ENCODE measurements around the gene FAM20C.

FAM20C gene

DNA sequence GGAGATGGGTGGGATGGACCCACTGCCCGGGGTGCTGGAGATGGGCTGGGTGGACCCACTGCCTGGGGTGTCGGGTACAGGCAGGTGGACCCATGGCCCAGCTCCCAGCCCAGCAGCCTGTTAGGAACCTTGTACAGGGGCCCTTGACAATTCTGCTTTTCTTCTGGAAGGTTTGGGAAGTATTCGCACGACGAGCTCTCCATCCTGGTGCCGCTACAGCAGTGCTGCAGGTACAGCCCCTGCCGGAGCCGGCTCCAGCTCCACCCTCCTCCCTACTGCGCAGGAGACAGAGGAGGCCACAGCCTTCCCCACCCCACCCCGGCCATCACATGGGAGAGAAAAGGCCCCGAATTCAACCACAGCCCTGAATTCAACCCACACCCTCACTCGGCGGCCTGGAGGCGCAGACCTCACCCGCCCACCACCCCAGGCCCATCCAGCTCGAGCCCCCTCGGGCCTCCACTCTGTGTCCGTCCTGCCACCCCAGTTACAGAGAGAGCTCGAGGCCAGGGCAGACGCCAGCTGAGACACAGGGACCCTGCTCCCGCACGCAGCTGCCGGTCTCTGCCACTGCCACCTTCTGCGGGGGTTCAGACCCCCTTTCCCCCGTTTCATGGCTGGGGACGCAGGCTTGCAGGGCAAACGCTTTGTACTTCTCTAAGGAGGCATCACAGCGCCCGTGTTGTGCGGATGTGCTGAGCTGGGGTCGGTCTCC lies 66.3 kb downstream of the FAM20C start:
- H4K8ac ChIP-seq (ENCODE audit: low read length) = no peak overlapping the region
- no peak overlapping the region for H3K4me2 ChIP-seq (ENCODE audit: low read length, poor library complexity, severe bottlenecking)
- no peak overlapping the region for H2AK5ac ChIP-seq (ENCODE audit: low read length, severe bottlenecking)
- H3K18ac ChIP-seq (ENCODE audit: low read depth in 1 of 2, low read length in 2 of 2) = no peak overlapping the region
- H2BK15ac ChIP-seq (ENCODE audit: low read depth, poor library complexity, severe bottlenecking) = no peak overlapping the region
- peaks cover 2% of the 10 kb centered on the region for H3K79me1 ChIP-seq (replicated peaks; ENCODE audit: low read length, poor library complexity, severe bottlenecking)
- WGBS = 94% methylated on average over 31 of the region's 31 CpGs
- no peak overlapping the region for H2BK5ac ChIP-seq (ENCODE audit: low read depth, low read length, poor library complexity, severe bottlenecking)
- no peak for DNase-seq
- H3K9ac ChIP-seq (ENCODE audit: low read length) = no peak overlapping the region
- H3K4me1 ChIP-seq (ENCODE audit: control insufficient read depth, insufficient read depth, low read depth, low read length) = no peaks in the 10 kb centered on the region
- peaks cover 76 to 84% of the 10 kb centered on the region in 2 experiments for H3K36me3 ChIP-seq (ENCODE audit: control insufficient read depth in 1 of 2, insufficient read depth in 2 of 2, low read depth in 1 of 2, low read length in 2 of 2)
- H2AFZ ChIP-seq (ENCODE audit: low read depth, low read length) = no peak overlapping the region
- H3K23ac ChIP-seq (ENCODE audit: low read length in 2 of 2) = no peak overlapping the region
- H3K14ac ChIP-seq (ENCODE audit: low read length in 2 of 2) = no peak overlapping the region
- H3K4ac ChIP-seq (ENCODE audit: low read depth in 1 of 2, low read length in 2 of 2) = no peak overlapping the region
- H3K27ac ChIP-seq (ENCODE audit: low read length, poor library complexity, severe bottlenecking) = no peak overlapping the region
- no peak overlapping the region for H2BK120ac ChIP-seq (ENCODE audit: low read depth, low read length)
- no peak overlapping the region for H3K4me3 ChIP-seq (ENCODE audit: insufficient read depth in 1 of 2, low read depth in 1 of 2, low read length in 2 of 2)
- H2BK12ac ChIP-seq (ENCODE audit: low read length in 2 of 2) = no peak overlapping the region
- peaks cover 19% of the 10 kb centered on the region for H3K9me3 ChIP-seq (ENCODE audit: control insufficient read depth, low read length)
- no peak overlapping the region for H4K91ac ChIP-seq (ENCODE audit: low read length)
- no peaks in the 10 kb centered on the region for H3K27me3 ChIP-seq (ENCODE audit: control insufficient read depth in 1 of 2, insufficient read depth in 1 of 2, low read length in 2 of 2)

DNA sequence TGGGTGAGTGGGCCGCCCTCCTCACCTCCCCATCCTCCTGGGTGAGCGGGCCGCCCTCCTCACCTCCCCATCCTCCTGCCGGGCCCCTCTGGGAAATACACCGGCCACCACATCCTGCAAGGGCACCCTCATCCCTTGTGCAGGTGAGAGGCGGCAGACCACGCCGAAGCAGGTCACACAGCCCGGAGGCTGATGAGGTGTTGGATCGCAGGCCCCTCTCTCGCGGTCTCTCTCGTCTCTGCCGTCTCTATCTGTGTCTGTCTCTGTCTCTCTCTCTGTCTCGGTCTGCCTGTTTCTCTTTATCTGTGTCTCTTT lies 66.8 kb downstream of the FAM20C start:
- Histone ChIP-seq H2AFZ (ENCODE audit: low read depth, low read length) (no peak overlapping the region), H3K9ac (ENCODE audit: low read length) (no peak overlapping the region), H2AK5ac (ENCODE audit: low read length, severe bottlenecking) (no peak overlapping the region), H3K9me3 (ENCODE audit: control insufficient read depth, low read length) (peaks cover 19% of the 10 kb centered on the region), H3K4ac (ENCODE audit: low read depth in 1 of 2, low read length in 2 of 2) (no peak overlapping the region), H3K18ac (ENCODE audit: low read depth in 1 of 2, low read length in 2 of 2) (no peak overlapping the region), H2BK12ac (ENCODE audit: low read length in 2 of 2) (no peak overlapping the region), H4K91ac (ENCODE audit: low read length) (no peak overlapping the region), H3K79me1 (replicated peaks; ENCODE audit: low read length, poor library complexity, severe bottlenecking) (peaks cover 2% of the 10 kb centered on the region), H3K14ac (ENCODE audit: low read length in 2 of 2) (no peak overlapping the region), H4K8ac (ENCODE audit: low read length) (no peak overlapping the region), H2BK15ac (ENCODE audit: low read depth, poor library complexity, severe bottlenecking) (no peak overlapping the region), H3K23ac (ENCODE audit: low read length in 2 of 2) (no peak overlapping the region), H3K4me3 (ENCODE audit: insufficient read depth in 1 of 2, low read depth in 1 of 2, low read length in 2 of 2) (no peak overlapping the region), H3K27ac (ENCODE audit: low read length, poor library complexity, severe bottlenecking) (no peak overlapping the region), H2BK5ac (ENCODE audit: low read depth, low read length, poor library complexity, severe bottlenecking) (no peak overlapping the region), H2BK120ac (ENCODE audit: low read depth, low read length) (no peak overlapping the region), H3K27me3 (ENCODE audit: control insufficient read depth in 1 of 2, insufficient read depth in 1 of 2, low read length in 2 of 2) (no peaks in the 10 kb centered on the region), H3K4me2 (ENCODE audit: low read length, poor library complexity, severe bottlenecking) (no peak overlapping the region), H3K4me1 (ENCODE audit: control insufficient read depth, insufficient read depth, low read depth, low read length) (no peaks in the 10 kb centered on the region), H3K36me3 (ENCODE audit: control insufficient read depth in 1 of 2, insufficient read depth in 2 of 2, low read depth in 1 of 2, low read length in 2 of 2) (peaks cover 72 to 79% of the 10 kb centered on the region in 2 experiments)
- no peak for DNase-seq
- WGBS = over 99% methylated on average over 15 of the region's 15 CpGs

DNA sequence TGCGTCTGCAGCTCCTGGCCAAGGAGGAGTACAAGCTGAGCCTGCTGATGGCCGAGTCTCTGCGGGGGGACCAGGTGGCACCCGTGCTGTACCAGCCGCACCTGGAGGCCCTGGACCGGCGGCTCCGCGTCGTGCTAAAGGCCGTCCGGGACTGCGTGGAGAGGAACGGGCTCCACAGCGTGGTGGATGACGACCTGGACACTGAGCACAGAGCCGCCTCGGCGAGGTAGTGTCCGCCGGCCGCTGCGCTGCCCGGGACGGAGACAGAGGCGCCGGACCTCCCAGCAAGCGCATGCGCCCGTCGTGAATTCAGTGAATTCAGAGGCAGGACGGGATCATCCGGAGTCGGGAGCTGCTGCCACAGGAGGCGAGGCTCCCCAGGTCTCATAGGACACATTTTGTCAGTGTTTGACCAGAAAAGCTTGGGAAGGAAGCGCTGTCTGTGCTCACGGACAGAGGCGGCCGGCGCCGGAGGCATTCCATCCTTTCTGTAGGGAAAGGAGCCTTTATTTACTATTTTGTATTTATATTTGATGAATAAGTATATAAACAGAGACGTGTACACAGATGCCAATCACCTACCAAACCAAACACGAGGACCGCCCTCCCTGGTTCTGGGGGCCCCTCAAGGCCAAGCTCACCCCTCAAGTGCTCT lies 67.5 kb downstream of the FAM20C start:
- H3K36me3 ChIP-seq (ENCODE audit: control insufficient read depth in 1 of 2, insufficient read depth in 2 of 2, low read depth in 1 of 2, low read length in 2 of 2) = peaks cover 67 to 71% of the 10 kb centered on the region in 2 experiments
- no peak overlapping the region for H4K8ac ChIP-seq (ENCODE audit: low read length)
- no peak overlapping the region for H3K18ac ChIP-seq (ENCODE audit: low read depth in 1 of 2, low read length in 2 of 2)
- H3K14ac ChIP-seq (ENCODE audit: low read length in 2 of 2) = no peak overlapping the region
- H3K27ac ChIP-seq (ENCODE audit: low read length, poor library complexity, severe bottlenecking) = no peak overlapping the region
- H2BK12ac ChIP-seq (ENCODE audit: low read length in 2 of 2) = no peak overlapping the region
- no peaks in the 10 kb centered on the region for H3K79me1 ChIP-seq (replicated peaks; ENCODE audit: low read length, poor library complexity, severe bottlenecking)
- no peak overlapping the region for H2BK15ac ChIP-seq (ENCODE audit: low read depth, poor library complexity, severe bottlenecking)
- no peaks in the 10 kb centered on the region for H3K4me1 ChIP-seq (ENCODE audit: control insufficient read depth, insufficient read depth, low read depth, low read length)
- no peaks in the 10 kb centered on the region for H3K27me3 ChIP-seq (ENCODE audit: control insufficient read depth in 1 of 2, insufficient read depth in 1 of 2, low read length in 2 of 2)
- peaks cover 19% of the 10 kb centered on the region for H3K9me3 ChIP-seq (ENCODE audit: control insufficient read depth, low read length)
- no peak for DNase-seq
- H3K23ac ChIP-seq (ENCODE audit: low read length in 2 of 2) = no peak overlapping the region
- H4K91ac ChIP-seq (ENCODE audit: low read length) = no peak overlapping the region
- no peak overlapping the region for H2AK5ac ChIP-seq (ENCODE audit: low read length, severe bottlenecking)
- H3K9ac ChIP-seq (ENCODE audit: low read length) = no peak overlapping the region
- no peak overlapping the region for H2AFZ ChIP-seq (ENCODE audit: low read depth, low read length)
- no peak overlapping the region for H3K4ac ChIP-seq (ENCODE audit: low read depth in 1 of 2, low read length in 2 of 2)
- no peak overlapping the region for H2BK120ac ChIP-seq (ENCODE audit: low read depth, low read length)
- H3K4me2 ChIP-seq (ENCODE audit: low read length, poor library complexity, severe bottlenecking) = no peak overlapping the region
- no peak overlapping the region for H2BK5ac ChIP-seq (ENCODE audit: low read depth, low read length, poor library complexity, severe bottlenecking)
- 95% methylated on average over 38 of the region's 44 CpGs for WGBS
- H3K4me3 ChIP-seq (ENCODE audit: insufficient read depth in 1 of 2, low read depth in 1 of 2, low read length in 2 of 2) = no peak overlapping the region

DNA sequence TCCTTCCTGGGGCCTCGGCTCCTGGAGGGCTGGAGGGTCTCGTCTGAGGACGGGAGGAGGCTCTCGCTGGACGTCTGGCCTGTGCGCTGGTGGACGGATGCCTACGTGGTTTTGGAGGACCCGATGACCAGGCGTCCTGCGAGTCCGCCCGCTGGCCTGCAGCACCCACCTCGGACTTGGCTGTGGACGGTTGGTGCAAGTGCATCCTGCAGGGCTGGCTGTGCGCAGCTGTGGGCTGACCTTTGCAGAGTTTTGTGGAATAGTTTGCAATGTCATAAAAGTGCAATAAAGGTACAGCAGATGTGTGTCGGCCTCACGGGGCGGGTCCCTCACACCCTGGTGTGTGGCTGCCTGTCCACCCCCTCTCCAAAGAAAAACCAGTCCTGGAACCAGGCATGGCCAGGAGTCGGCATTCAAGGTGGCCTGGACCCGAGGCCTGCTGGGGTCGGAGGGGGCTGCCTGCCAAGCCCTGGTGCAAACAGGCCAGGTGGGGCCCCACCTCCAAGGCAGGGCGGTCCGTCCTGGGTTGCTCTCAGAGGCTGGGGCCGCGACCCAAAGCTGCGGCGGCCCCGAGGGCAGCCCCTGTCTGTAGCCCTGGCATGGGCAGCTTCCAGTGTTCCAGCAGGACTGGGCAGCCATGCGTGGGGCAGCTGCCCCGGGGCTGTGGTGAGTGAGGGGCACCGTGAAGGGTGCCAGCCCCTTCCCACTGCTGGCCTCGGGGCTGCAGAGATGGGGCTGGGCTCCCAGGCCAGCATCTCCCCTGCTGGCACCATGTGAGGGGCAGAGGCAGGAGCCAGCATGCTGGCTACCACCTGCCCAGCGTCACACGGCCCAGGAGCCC lies 68.3 kb downstream of the FAM20C start:
- H4K91ac ChIP-seq (ENCODE audit: low read length) = no peak overlapping the region
- H3K23ac ChIP-seq (ENCODE audit: low read length in 2 of 2) = no peak overlapping the region
- no peak overlapping the region for H2BK15ac ChIP-seq (ENCODE audit: low read depth, poor library complexity, severe bottlenecking)
- H2BK5ac ChIP-seq (ENCODE audit: low read depth, low read length, poor library complexity, severe bottlenecking) = no peak overlapping the region
- H2BK12ac ChIP-seq (ENCODE audit: low read length in 2 of 2) = no peak overlapping the region
- no peaks in the 10 kb centered on the region for H3K27me3 ChIP-seq (ENCODE audit: control insufficient read depth in 1 of 2, insufficient read depth in 1 of 2, low read length in 2 of 2)
- H3K36me3 ChIP-seq (ENCODE audit: control insufficient read depth in 1 of 2, insufficient read depth in 2 of 2, low read depth in 1 of 2, low read length in 2 of 2) = peaks cover 61 to 64% of the 10 kb centered on the region in 2 experiments
- no peaks in the 10 kb centered on the region for H3K4me1 ChIP-seq (ENCODE audit: control insufficient read depth, insufficient read depth, low read depth, low read length)
- DNase-seq = no peak
- WGBS = 91% methylated on average over 35 of the region's 35 CpGs
- H3K4ac ChIP-seq (ENCODE audit: low read depth in 1 of 2, low read length in 2 of 2) = no peak overlapping the region
- peaks cover 19% of the 10 kb centered on the region for H3K9me3 ChIP-seq (ENCODE audit: control insufficient read depth, low read length)
- H2AK5ac ChIP-seq (ENCODE audit: low read length, severe bottlenecking) = no peak overlapping the region
- H4K8ac ChIP-seq (ENCODE audit: low read length) = no peak overlapping the region
- no peak overlapping the region for H3K4me3 ChIP-seq (ENCODE audit: insufficient read depth in 1 of 2, low read depth in 1 of 2, low read length in 2 of 2)
- H3K14ac ChIP-seq (ENCODE audit: low read length in 2 of 2) = no peak overlapping the region
- no peak overlapping the region for H3K4me2 ChIP-seq (ENCODE audit: low read length, poor library complexity, severe bottlenecking)
- H3K18ac ChIP-seq (ENCODE audit: low read depth in 1 of 2, low read length in 2 of 2) = no peak overlapping the region
- H3K79me1 ChIP-seq (replicated peaks; ENCODE audit: low read length, poor library complexity, severe bottlenecking) = no peaks in the 10 kb centered on the region
- H2BK120ac ChIP-seq (ENCODE audit: low read depth, low read length) = no peak overlapping the region
- no peak overlapping the region for H3K9ac ChIP-seq (ENCODE audit: low read length)
- H2AFZ ChIP-seq (ENCODE audit: low read depth, low read length) = no peak overlapping the region
- no peak overlapping the region for H3K27ac ChIP-seq (ENCODE audit: low read length, poor library complexity, severe bottlenecking)
